GM12801 (cell line): ENCODE results near the gene TLN1.

Source experiments
- CTCF ChIP-seq: IDR thresholded peaks from one replicate; pipeline ENCODE4 v1.5.1; 2011; ENCODE audit warnings: control low read depth; ENCODE audit not compliant: insufficient read length; ENCODE audit errors: extremely low read depth

The TLN1 gene

GRCh38 chr9:35743880-35744518, 12.0 kb upstream of the TLN1 start:
- no peak for TF ChIP-seq CTCF

- TF ChIP-seq CTCF = no peak
Observed at GRCh38 chr9:35743452-35743851, 11.5 kb upstream of the TLN1 start.

GRCh38 chr9:35741740-35742139, 9.7 kb upstream of the TLN1 start:
- TF ChIP-seq CTCF = no peak

- TF ChIP-seq CTCF = no peak
Observed at GRCh38 chr9:35740243-35740642, 8.2 kb upstream of the TLN1 start.

GRCh38 chr9:35738924-35739323, 6.9 kb upstream of the TLN1 start:
- TF ChIP-seq CTCF = no peak

GRCh38 chr9:35738186-35738585, 6.2 kb upstream of the TLN1 start:
- TF ChIP-seq CTCF = no peak

GRCh38 chr9:35737143-35737542, 5.1 kb upstream of the TLN1 start:
- no peak for TF ChIP-seq CTCF
